HUDEP-2 (cell line): ENCODE data around the gene CHRNA9.
"Not testable (repeated sequence)": the region's sequence is repeated elsewhere in the genome, so short reads cannot be mapped to it uniquely, and the experiment has no call there.

Experiments used
- DNase-seq, 76 experiments: peaks; one replicate each; lab custom pipeline; 2025; ENCODE audit not compliant: unreplicated experiment in 76 of 76; lab: John Stamatoyannopoulos, UW

Gene CHRNA9, protein sequence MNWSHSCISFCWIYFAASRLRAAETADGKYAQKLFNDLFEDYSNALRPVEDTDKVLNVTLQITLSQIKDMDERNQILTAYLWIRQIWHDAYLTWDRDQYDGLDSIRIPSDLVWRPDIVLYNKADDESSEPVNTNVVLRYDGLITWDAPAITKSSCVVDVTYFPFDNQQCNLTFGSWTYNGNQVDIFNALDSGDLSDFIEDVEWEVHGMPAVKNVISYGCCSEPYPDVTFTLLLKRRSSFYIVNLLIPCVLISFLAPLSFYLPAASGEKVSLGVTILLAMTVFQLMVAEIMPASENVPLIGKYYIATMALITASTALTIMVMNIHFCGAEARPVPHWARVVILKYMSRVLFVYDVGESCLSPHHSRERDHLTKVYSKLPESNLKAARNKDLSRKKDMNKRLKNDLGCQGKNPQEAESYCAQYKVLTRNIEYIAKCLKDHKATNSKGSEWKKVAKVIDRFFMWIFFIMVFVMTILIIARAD

DNA sequence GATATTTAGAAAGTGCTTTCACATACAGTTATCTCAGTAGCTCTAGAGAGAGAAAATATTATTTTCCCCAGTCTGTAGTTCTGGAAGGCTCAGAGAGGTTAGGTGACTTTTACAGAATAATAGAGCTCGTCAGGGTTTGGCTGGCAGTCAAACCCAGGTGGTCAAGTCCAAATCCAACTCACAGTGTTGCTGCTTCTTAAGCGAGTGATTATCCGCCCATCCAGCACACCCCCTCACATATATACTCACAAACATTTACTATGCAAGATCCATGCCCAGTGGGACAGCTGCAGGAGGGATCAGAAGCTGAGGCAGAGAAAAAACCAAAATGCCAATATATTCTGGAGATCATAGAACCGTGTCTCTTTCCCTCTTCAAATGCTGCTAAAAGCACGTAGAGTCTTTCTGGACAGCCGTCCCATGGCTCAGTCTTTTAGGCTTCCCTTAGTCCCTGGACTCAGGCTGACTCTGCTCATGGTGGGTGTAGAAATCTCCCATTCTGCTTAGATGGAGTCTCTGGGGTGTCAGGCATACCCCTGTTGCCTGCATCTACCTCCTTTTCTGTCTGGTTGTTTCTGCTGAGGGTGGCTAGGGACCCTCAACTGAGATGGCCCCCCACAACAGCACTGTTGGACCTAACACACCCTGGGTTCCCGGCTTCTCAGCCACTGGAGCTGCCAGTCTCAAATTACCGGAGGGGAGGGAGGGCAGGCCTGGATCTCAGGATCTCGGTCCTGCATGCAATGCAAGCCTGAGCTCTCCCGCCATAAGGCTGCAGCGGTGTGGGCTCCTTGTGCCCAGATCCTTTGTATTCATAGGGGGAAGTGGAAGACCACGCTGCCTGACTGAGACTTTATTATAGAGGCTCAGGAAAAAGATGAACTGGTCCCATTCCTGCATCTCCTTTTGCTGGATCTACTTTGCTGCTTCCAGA is at the start of gene CHRNA9:
TSS of gene CHRNA9 (plus strand) at position 743 of the 934 bp plus-strand sequence. CDS start at position 878, 135 bp downstream.
- no peak for DNase-seq

DNA sequence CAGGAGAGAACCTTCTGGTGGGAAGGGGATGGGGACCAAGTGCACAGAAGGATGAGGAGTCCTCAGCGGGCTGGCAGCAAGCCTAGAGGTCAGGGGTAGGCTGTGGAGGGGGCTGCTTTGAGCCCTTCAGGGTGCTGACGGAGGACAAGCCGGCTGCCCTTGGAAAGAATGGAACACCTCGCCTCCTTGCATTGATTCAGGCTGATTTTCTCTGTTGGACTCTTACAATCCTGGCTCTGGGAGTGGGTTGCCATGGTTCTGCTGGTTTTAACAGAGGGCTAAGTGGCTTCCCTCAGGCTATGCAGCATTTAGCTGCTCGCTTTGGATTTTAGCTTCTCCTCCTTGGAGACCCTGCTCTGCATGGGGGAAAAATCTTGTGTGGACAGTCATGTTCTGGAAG is 49.4 kb upstream of the CHRNA9 start:
- no peak for DNase-seq

DNA sequence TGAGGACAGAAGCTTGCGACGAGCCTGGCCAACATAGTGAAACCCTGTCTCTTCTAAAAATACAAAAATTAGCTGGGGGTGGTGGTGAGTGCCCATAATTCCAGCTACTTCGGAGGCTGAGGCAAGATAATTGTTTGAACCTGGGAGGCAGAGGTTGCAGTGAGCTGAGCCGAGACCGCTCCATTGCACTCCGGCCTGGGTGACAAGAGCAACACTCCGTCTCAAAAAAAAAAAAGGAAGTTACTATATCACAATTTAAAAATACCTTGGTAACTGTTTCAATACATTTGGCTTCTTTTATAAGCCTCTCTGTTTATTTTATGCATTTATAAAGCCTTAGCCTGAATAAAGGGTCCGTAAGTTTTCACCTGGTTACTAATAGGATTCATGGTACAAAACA is 46.6 kb upstream of the CHRNA9 start:
- no peak for DNase-seq

DNA sequence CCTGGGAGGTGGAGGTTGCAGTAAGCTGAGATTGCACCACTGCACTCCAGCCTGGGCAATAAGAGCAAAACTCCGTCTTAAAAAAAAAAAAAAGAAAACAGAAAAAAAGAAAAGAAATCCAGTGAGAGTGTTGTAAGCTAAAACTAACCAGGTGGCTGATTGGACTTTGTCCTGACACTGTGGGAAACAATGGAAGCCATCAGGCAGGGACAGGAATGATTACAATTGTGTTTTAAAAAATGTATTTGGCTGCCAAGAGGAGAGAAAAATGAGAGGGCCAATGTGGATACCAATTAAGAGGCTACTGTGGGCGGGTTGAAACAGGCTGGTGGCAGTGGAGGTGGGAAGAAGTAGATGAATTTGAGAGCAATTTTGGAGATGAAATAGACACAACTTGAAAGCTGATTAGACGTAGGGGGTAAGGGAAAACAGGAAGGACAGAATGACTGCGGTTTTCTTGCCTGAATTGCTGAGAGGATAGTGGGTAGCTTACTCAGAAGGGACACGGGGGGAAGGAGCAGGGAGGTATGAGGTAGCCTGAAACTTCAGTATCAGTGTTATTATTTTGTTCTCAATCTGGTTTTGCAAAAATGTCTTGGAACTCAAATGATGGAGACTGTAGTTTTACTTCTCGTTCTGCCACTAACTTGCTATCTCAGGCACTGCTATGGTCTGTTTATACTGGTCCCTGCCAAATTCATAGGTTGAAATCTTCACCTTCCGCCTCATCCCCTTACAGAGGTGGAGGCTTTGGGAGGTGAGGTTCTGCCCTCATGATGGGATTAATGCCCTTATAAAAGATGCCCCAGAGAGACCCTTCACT is 45.6 kb upstream of the CHRNA9 start:
- DNase-seq, result peak in 1 of 76 experiments; percentile 11

DNA sequence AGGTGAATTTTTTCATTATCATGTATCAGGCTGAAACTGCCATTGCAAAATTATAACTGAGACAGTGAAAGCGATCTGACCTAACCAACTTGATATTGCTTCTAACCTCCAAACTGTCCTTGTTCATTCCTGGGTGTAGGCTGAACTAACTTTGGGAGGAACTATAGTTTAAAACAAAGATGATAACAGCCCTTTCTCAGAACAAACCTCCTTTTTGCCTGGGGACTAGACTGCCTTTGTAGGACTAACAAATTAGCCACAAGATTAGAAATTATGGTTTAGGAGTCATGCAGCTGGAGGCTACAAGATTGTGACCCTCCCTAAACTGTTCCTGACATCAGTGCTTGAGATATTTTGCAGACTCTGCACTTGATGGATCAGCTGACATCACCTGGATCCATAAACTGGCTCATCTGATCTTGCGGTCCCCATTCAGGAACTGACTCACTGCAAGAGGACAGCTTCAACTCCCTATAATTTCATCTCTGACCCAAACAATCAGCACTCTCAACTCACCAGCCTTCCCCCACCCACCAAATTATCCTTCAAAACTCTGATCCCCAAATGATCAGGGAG is 44.4 kb upstream of the CHRNA9 start:
- peak in 59 of 76 experiments; percentile 3 to 82 (median 40) for DNase-seq

DNA sequence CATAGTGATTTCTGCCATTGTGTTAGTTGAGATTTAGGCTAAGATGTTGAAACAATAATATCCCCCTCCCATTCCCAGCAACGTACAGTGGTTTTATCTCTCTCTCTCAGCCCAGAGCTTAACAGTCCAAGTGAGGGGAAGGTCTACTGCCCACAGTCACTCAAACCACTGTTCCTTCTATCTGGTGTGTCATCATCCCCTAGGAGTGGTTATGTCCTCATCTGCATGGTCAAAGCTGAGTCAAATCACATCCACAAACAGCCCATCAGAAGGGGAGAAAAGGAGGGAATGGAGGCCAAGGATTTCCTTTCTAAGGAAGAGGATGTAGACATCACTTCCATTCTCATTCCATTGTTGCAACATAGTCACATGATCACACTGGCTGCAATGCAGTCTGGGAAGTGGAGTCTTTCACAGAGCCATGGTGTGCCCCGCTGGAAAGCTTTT is 42.8 kb upstream of the CHRNA9 start:
- no peak for DNase-seq

DNA sequence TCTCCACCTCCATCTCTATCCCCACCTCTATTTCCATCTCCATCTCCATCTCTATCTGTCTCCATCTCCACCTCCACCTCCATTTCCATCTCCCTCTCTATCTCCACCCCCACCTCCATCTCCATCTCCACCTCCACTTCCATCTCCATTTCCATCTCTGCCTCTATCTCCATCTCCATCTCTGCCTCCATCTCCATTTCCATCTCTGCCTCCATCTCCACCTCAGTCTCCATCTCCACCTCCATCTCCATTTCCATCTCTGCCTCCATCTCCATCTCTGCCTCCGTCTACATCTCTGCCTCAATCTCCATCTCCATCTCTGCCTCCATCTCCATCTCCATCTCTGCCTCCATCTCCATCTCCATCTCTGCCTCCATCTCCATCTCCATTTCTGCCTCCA is 40.8 kb upstream of the CHRNA9 start:
- no peak for DNase-seq

DNA sequence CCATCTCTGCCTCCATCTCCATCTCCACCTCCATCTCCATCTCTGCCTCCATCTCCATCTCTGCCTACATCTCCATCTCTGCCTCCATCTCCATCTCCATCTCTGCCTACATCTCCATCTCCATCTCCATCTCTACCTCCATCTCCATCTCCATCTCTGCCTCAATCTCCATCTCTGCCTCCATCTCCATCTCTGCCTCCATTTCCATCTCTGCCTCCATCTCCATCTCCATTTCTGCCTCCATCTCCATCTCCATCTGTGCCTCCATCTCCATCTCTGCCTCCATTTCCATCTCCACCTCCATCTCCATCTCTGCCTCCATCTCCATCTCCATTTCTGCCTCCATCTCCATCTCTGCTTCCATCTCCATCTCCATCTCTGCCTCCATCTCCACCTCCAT is 40.1 kb upstream of the CHRNA9 start:
- DNase-seq, result not testable (repeated sequence)

DNA sequence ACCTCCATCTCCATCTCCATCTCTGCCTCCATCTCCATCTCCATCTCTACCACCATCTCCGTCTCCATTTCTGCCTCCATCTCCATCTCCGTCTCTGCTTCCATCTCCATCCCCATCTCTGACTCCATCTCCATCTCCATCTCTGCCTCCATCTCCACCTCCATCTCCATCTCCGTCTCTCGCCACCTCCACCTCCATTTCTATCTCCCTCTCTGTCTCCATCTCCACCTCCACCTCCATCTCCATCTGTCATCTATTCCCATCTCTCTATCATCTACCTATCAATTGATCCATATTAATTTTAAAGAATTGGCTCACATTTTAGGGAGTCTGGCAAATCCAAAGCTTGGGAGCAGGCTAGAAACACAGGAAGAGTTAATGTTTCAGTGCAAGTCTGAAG is 39.6 kb upstream of the CHRNA9 start:
- DNase-seq, result no peak

DNA sequence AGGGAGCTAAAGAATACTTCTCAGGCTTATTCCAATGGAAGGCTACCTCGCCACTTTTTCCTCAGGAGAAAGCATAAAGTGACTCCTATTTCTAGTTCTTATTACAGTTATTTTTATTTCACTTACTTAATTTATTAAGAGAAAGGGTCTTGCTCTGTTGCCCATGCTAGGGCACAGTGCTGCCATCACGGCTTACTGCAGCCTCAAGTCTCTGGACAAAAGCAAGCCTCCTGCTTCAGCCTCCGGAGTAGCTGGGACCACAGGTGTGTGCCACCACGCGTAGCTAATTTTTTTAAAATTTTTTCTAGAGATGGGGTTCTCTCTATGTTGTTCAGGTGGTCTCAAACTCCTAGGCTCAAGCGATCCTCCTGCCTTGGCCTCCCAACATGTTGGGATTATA is 36.0 kb upstream of the CHRNA9 start:
- DNase-seq, result no peak

DNA sequence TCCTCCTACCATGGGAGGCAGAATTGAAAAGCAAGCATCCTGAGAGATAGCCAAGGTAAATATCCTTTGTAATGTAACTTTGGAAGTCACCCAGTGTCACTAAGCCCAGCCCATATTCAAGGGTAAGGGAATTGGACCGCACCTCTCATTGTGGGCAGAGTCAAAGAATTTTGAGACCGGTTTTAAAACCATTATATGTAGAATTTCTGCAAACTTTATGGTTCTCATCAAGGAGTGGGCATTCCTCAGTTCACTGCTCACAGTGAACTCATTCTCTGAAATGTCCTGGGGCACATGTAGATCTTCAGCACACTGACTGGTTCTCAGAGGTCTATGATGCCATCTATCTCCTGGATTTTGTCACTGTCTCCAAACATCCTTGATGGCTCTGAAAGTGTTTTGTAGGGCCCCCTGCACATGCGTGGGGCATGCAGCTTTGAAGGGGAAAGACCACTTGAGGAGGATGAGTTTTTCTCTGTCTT is 35.3 kb upstream of the CHRNA9 start:
- DNase-seq, result no peak

DNA sequence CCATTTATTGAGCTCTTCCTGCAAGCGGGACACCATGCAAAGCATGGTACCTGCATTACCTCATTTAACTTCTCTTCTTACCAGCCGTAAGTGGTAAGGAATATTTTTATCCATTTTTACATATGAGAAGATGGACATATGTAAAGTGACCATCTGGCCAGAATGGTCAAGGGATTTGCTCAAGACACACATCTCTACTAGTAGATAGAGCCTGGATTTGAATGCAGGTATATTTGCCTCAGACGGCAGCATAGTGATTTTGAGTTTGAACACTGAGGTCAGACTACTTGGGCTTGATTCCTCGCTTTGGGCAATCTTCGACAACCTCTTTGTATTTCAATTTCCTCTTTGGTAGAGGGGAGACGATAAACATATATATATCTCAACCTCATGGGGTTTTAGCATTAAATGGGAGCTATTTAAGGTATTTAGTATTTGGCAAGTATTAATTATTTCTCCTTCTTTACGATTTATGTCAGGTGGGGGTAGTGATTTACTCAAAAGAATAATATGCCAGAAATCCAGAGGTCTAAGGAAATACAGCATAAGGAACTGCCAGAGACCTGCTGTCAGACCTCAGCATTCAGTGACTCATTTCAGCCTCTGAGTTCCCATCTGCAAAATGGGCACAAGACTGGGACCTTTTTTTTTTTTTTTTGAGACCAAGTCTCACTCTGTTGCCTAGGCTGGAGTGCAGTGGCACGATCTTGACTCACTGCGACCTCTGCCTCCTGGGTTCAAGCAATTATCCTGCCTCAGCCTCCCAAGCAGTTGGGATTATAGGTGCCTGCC is 34.6 kb upstream of the CHRNA9 start:
- no peak for DNase-seq

DNA sequence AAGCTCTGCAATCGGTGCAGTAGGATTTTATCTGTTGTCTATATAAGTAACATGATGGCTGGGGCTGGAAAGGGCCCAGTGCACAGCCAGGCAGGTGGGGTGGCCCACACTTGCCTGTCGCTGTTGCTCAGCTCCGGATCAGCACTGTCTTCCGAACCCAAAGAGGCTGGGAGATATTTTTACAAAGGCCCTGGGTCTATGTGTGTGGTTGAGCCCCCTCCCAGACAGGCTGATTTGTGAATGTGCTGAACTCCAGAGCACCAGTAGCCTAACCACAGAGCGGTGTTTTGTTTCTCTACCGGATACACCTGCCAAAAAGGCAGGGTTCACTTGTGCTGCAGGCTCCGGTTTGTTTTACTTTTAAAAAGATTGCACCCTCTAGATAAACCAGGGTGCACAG is 33.5 kb upstream of the CHRNA9 start:
- DNase-seq, result no peak

DNA sequence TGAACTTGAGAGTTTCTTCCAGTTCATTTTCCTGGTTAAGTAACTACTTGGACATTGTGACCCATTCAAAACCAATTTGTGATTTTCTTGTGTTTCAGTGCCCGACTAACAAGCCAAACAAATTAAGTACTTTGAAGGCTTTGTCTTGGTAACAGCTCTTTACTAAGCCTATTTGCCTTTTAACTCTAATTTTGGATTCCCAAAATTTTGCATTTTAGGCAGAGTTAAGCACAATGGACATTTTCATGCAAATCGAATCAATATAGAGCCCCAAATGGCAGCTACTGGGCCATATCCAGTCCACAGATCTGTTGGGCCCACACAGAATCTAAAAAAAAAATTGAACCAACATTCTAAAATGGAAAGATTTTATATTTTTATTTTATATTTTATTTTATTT is 31.4 kb upstream of the CHRNA9 start:
- DNase-seq, result no peak

DNA sequence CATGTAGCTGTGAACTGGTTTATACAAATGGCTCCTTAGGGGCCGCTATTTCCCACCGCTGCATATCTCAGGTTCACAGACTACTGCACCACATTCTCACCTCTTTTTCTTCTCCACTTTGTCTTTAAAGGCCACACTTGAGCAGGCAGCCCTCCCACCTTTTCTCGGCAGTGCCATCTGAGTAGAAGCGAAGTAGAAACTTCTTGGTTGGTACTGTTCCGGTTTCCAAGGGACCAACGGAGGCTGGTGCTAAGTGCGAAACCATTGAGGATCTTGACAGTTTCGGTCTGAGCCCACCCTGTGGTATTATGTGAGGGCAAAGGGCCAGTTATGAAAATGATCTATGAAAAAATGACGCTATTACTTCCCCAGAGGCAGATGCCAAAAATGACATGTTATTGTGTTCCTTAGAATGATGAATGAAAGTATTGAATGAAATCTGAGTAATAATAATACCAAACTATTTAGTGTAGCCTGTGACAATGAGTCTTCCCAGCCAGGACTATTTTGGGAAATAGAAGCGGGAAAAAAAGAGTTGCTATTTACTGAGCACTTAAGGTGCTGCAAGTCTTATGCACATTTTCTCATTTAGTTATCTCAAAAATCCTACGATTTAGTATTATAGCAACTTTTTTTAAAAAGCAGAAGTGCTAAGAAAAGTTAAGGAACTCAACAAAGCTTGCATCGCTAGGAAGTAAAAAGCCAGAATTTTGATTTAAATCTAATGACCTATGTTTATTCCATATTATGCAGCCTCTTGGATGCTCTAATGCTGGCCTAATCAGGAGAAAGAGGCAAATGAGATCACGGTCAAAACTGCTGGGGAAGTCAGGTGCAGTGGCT is 29.6 kb upstream of the CHRNA9 start:
- no peak for DNase-seq

DNA sequence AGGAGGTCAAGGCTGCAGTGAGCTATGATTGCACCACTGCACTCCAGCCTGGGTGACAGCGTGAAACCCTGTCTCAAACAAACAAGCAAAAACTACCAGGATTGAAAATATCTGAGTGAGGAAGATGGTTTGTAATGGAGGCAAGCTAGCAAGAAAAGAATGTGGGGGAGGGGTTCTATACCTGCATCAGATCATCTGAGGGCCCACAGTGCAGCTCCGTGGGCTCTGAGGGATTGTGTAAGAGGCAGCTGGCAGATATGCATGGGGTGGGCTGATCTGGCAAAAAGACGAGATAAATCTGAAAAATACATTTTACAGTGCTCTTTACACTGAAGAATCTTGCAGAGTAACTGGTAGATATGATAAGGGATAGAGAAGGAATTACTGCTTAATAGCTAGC is 28.9 kb upstream of the CHRNA9 start:
- no peak for DNase-seq

DNA sequence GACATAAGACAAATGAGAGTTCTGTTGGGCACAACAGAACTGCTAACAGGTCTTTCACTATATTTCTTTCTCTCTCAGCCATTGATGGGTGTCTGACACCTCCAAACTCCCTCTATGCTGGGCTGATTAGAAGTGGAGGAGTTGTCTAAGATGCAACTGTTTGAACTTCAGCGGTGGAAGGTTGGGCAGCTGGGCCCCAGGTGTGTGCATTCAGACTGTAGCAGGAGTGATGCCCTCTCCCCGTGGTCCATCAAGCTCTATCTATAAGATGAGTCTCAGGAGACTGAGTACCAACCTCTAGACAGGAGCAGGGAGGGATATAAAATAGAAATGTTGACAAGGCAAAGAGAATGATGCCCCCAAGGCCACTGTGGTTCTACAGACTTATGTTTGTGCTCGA is 28.2 kb upstream of the CHRNA9 start:
- no peak for DNase-seq
